NB4 (cell line): ENCODE measurements around the gene LLCFC1.
"Not testable (repeated sequence)": the region's sequence is repeated elsewhere in the genome, so short reads cannot be mapped to it uniquely, and the experiment has no call there.

Experiments used
- DNase-seq: peaks from one replicate; pipeline ENCODE4 v3.0.0; 2010; ENCODE audit warnings: low read depth
- H3K4me3 ChIP-seq: one replicate; pipeline ENCODE4 v1.5.1; 2011; ENCODE audit warnings: mild to moderate bottlenecking, low read depth, low read length, moderate library complexity
- MYC ChIP-seq: IDR thresholded peaks from 2 replicates; pipeline ENCODE4 v1.6.1; 2011; ENCODE audit warnings: low read depth, low read length
- POLR2A ChIP-seq: IDR thresholded peaks from 2 replicates; pipeline ENCODE4 v1.6.1; 2011; ENCODE audit warnings: mild to moderate bottlenecking; ENCODE audit not compliant: insufficient read length; ENCODE audit errors: extremely low read depth
- TF ChIP-seq, protein P1 (sequence below): IDR thresholded peaks from one replicate; pipeline ENCODE4 v1.5.1; 2012; ENCODE audit warnings: low read depth, low read length
- TF ChIP-seq, protein P2 (sequence below): IDR thresholded peaks from 2 replicates; pipeline ENCODE4 v1.6.1; 2011; ENCODE audit warnings: low read depth, low read length

The LLCFC1 gene

DNA sequence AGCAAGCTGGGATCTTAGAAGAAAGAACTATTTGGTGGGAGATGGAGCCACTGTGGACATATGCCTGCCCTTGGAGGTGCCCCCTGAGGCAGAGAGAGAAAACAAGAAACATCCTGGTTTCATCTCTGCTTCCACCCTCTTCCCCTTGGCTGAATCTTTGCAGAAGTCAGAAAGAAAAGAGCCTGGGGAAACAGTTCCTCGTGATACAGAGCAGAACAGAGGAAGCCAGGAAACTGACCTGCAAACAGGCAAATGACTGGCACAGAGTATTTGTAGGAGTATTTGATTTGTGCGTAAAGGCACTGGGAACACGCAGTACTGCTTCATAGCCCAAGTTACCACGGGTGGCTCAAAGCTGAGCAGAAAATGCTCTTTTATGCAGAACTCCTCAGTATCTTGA lies 29.9 kb downstream of the LLCFC1 start:
- H3K4me3 ChIP-seq, result no peak overlapping the region
- DNase-seq, result no peak
- TF ChIP-seq MYC, result no peak
- TF ChIP-seq, protein P1, sequence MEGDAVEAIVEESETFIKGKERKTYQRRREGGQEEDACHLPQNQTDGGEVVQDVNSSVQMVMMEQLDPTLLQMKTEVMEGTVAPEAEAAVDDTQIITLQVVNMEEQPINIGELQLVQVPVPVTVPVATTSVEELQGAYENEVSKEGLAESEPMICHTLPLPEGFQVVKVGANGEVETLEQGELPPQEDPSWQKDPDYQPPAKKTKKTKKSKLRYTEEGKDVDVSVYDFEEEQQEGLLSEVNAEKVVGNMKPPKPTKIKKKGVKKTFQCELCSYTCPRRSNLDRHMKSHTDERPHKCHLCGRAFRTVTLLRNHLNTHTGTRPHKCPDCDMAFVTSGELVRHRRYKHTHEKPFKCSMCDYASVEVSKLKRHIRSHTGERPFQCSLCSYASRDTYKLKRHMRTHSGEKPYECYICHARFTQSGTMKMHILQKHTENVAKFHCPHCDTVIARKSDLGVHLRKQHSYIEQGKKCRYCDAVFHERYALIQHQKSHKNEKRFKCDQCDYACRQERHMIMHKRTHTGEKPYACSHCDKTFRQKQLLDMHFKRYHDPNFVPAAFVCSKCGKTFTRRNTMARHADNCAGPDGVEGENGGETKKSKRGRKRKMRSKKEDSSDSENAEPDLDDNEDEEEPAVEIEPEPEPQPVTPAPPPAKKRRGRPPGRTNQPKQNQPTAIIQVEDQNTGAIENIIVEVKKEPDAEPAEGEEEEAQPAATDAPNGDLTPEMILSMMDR, result no peak
- no peak for TF ChIP-seq POLR2A
- TF ChIP-seq, protein P2, sequence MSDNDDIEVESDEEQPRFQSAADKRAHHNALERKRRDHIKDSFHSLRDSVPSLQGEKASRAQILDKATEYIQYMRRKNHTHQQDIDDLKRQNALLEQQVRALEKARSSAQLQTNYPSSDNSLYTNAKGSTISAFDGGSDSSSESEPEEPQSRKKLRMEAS, result no peak

DNA sequence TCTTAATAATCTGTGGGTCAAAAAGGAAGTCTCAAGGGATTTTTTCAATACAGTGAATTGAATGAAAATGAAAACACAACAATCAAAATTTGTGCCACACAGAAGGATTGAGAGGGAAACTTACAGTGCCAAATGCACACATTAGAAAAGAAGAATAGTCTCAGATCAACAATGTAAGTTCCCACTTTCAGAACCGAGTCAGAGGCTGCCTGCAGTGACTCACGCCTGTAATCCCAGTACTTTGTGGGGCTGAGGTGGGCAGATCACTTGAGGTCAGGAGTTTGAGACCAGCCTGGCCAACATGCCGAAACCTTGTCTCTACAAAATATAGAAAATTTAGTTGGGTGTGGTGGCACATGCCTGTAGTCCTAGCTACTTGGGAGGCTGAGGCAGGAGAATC lies 35.3 kb downstream of the LLCFC1 start:
- no peak overlapping the region for H3K4me3 ChIP-seq
- TF ChIP-seq, protein P2, result no peak
- DNase-seq, result no peak

DNA sequence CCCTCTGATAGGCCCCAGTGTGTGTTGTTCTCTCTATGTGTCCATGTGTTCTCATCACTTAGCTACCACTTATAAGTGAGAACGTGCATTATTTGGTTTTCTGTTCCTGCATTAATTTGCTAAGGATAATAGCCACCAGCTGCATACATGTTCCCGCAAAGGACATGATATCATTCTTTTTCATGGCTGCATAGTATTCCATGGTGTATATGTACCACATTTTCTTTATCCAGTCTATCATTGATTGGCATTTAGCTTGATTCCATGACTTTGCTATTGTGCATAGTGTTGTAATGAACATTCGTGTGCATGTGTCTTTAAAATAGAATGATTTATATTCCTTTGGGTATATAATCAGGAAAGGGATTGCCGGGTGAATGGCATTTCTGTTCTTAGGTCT lies 39.1 kb downstream of the LLCFC1 start:
- not testable (repeated sequence) for H3K4me3 ChIP-seq, DNase-seq

DNA sequence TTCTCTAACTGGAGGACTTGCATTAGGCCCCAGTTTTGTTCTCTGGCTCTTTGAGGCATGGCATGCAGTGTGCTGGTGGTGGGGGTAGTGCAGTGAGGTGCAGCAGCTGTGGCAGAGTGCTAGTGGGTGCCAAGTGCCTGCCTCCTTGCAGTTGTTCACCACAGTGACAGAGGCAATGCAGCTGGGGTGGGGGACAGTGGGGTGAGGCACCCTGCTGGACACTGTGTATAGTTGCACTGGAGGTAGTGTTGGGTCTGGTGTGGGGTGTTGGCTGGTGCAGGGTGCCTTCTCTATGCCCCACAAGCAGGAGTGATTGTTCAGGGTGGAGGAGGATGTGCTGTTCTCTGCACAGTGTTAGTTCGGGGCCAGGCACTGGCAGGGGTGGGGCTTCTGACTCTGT lies 44.5 kb downstream of the LLCFC1 start:
- H3K4me3 ChIP-seq, result no peak overlapping the region
- no peak for DNase-seq
- TF ChIP-seq, protein P2, result no peak
- TF ChIP-seq POLR2A (no peak), MYC (no peak)
- TF ChIP-seq, protein P1, result no peak

DNA sequence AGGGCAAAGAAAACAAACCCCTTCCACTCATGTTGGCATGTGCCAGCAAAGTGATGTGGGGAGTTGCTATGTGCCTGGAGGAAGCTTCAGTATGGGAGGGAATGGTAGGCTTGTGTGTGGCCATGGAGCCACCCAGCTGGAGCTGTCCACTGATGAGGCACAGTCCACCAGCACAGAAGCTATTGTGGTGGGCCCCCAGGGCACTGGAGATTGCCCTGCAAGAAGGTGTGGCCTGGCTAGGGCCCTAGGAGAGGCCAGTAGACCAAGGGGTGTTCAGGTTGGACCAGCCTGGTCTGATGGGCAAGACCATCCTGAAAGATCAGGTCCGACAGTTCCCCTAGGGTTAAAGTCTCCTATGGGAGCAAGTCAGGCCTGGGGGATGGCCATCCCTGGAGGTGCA lies 45.0 kb downstream of the LLCFC1 start:
- DNase-seq, result no peak
- no peak for TF ChIP-seq MYC
- TF ChIP-seq, protein P2, result no peak
- TF ChIP-seq, protein P1, result no peak
- TF ChIP-seq POLR2A, result no peak
- no peak overlapping the region for H3K4me3 ChIP-seq
